ENCODE results near the gene CCNJL. TPM values are rescaled to one million over a fixed set of nuclear protein-coding genes. Genes with fewer than 3 reads are reported as not detected.
"Not testable (repeated sequence)": the region's sequence is repeated elsewhere in the genome, so short reads cannot be mapped to it uniquely, and the experiment has no call there.

Gene CCNJL
- total RNA-seq, 1 donor from 2014 or later: 29.0 TPM

- Mint-ChIP-seq H3K4me3 (ENCODE audit: low read depth) (no peak overlapping the region), H3K27ac (no peak overlapping the region), H3K27me3 (no peaks in the 10 kb centered on the region), H3K36me3 (ENCODE audit: insufficient read depth) (peaks cover 18% of the 10 kb centered on the region), H3K4me1 (ENCODE audit: low read depth) (no peaks in the 10 kb centered on the region), H3K9me3 (ENCODE audit: low read depth) (no peaks in the 10 kb centered on the region)
- no peak for TF ChIP-seq CTCF (IDR thresholded peaks at IDR 0.05; ENCODE audit: unreplicated experiment)
- DNase-seq (ENCODE audit: low spot score, unreplicated experiment): no peak
Observed at GRCh38 chr5:160252916-160253315, 59.4 kb downstream of the CCNJL start.

- no peak for DNase-seq (ENCODE audit: low spot score, unreplicated experiment)
- Mint-ChIP-seq H3K4me1 (ENCODE audit: low read depth) (no peaks in the 10 kb centered on the region), H3K36me3 (ENCODE audit: insufficient read depth) (peaks cover 16% of the 10 kb centered on the region), H3K27me3 (no peaks in the 10 kb centered on the region), H3K9me3 (ENCODE audit: low read depth) (no peaks in the 10 kb centered on the region), H3K4me3 (ENCODE audit: low read depth) (no peak overlapping the region), H3K27ac (peak overlapping the region; percentile 69)
- TF ChIP-seq CTCF (IDR thresholded peaks at IDR 0.05; ENCODE audit: unreplicated experiment): no peak
Observed at GRCh38 chr5:160251406-160252155, 60.8 kb downstream of the CCNJL start.

GRCh38 chr5:160250826-160251225 is 61.5 kb downstream of the CCNJL start:
- H3K27me3 Mint-ChIP-seq: no peaks in the 10 kb centered on the region
- no peak overlapping the region for H3K27ac Mint-ChIP-seq
- no peaks in the 10 kb centered on the region for H3K9me3 Mint-ChIP-seq (ENCODE audit: low read depth)
- H3K4me1 Mint-ChIP-seq (ENCODE audit: low read depth): no peaks in the 10 kb centered on the region
- peaks cover 13% of the 10 kb centered on the region for H3K36me3 Mint-ChIP-seq (ENCODE audit: insufficient read depth)
- DNase-seq (ENCODE audit: low spot score, unreplicated experiment): no peak
- no peak for TF ChIP-seq CTCF (IDR thresholded peaks at IDR 0.05; ENCODE audit: unreplicated experiment)
- no peak overlapping the region for H3K4me3 Mint-ChIP-seq (ENCODE audit: low read depth)

- Mint-ChIP-seq H3K4me1 (ENCODE audit: low read depth) (no peaks in the 10 kb centered on the region), H3K4me3 (ENCODE audit: low read depth) (no peak overlapping the region), H3K27ac (no peak overlapping the region), H3K36me3 (ENCODE audit: insufficient read depth) (peaks cover 13% of the 10 kb centered on the region), H3K9me3 (ENCODE audit: low read depth) (no peaks in the 10 kb centered on the region), H3K27me3 (no peaks in the 10 kb centered on the region)
- no peak for TF ChIP-seq CTCF (IDR thresholded peaks at IDR 0.05; ENCODE audit: unreplicated experiment)
- DNase-seq (ENCODE audit: low spot score, unreplicated experiment): no peak
Observed at GRCh38 chr5:160250226-160250625, 62.1 kb downstream of the CCNJL start.

- H3K9me3 Mint-ChIP-seq (ENCODE audit: low read depth); H3K27ac Mint-ChIP-seq; H3K4me1 Mint-ChIP-seq (ENCODE audit: low read depth); H3K27me3 Mint-ChIP-seq; H3K4me3 Mint-ChIP-seq (ENCODE audit: low read depth); DNase-seq (ENCODE audit: low spot score, unreplicated experiment): not testable (repeated sequence)
- peaks cover 13% of the 10 kb centered on the region for H3K36me3 Mint-ChIP-seq (ENCODE audit: insufficient read depth)
Observed at GRCh38 chr5:160249570-160249969, 62.8 kb downstream of the CCNJL start.

GRCh38 chr5:160245506-160246086 is 66.8 kb downstream of the CCNJL start:
- Mint-ChIP-seq H3K27ac (peak overlapping the region; percentile 69), H3K4me1 (ENCODE audit: low read depth) (peaks cover under 1% of the 10 kb centered on the region), H3K4me3 (ENCODE audit: low read depth) (no peak overlapping the region), H3K36me3 (ENCODE audit: insufficient read depth) (no peaks in the 10 kb centered on the region), H3K9me3 (ENCODE audit: low read depth) (no peaks in the 10 kb centered on the region), H3K27me3 (no peaks in the 10 kb centered on the region)
- TF ChIP-seq CTCF (IDR thresholded peaks at IDR 0.05; ENCODE audit: unreplicated experiment): no peak
- DNase-seq (ENCODE audit: low spot score, unreplicated experiment): no peak
